ENCODE data around the gene SYNGR2. TPM values are rescaled to one million over a fixed set of nuclear protein-coding genes. Genes with fewer than 3 reads are reported as not detected.

Gene SYNGR2
- total and polyA plus RNA-seq, 2 of the 8 experiments (the other 6 are each of a cell fraction or from before 2014, with no cell fraction given): 50.0 to 139 TPM

GRCh38 chr17:78159575-78160158, 8.7 kb upstream of the SYNGR2 start (continued):
- TF ChIP-seq CEBPB (IDR thresholded peaks at IDR 0.05; ENCODE audit: low read depth, low read length): no peak

Measured in H1 (cell line).